ENCODE data around the gene S100A13. TPM values are rescaled to one million over a fixed set of nuclear protein-coding genes. Genes with fewer than 3 reads are reported as not detected.

S100A13 gene
- total RNA-seq, 4 donors from 2014 or later: 219 to 545 (median 343) TPM

DNA sequence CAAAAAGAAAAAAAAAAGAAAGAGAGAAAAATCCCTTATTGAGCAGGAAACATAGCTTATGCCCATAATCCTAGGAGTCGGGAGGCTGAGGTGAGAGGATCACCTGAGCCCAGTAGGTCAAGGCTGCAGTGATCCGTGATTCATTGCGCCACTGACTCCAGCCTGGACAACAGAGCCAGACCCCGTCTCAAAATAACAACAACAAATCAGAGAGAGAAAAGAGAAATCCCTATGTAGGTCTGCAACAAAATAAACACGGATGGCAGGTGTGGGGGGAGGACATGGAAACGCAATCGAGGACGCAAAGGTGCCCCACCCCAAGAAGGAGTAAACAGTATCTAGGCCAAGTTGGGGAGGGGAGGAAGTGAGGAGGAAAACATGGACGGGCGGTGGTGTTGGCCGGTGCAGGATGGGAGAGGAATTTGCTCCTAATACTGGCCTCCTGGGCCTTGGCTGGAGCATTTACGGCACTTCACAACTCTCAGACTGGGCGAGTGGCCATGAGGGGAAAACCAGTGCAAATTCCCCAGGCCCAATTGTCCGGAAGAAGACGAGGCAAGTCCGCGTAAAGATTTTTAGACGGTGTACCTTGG is 6.0 kb upstream of the S100A13 start:
- peaks cover 37 to 52% of the 10 kb centered on the region in 2 donors for H3K4me1 ChIP-seq
- 27 to 36% methylated on average over 18 of the region's 18 CpGs for WGBS, 2 donors
- no peaks in the 10 kb centered on the region for H3K9me3 ChIP-seq
- DNase-seq: no peak
- H3K36me3 ChIP-seq: peaks cover 18 to 23% of the 10 kb centered on the region in 2 donors
- no peak for TF ChIP-seq POLR2A (IDR thresholded peaks at IDR 0.05)
- TF ChIP-seq, protein P1, sequence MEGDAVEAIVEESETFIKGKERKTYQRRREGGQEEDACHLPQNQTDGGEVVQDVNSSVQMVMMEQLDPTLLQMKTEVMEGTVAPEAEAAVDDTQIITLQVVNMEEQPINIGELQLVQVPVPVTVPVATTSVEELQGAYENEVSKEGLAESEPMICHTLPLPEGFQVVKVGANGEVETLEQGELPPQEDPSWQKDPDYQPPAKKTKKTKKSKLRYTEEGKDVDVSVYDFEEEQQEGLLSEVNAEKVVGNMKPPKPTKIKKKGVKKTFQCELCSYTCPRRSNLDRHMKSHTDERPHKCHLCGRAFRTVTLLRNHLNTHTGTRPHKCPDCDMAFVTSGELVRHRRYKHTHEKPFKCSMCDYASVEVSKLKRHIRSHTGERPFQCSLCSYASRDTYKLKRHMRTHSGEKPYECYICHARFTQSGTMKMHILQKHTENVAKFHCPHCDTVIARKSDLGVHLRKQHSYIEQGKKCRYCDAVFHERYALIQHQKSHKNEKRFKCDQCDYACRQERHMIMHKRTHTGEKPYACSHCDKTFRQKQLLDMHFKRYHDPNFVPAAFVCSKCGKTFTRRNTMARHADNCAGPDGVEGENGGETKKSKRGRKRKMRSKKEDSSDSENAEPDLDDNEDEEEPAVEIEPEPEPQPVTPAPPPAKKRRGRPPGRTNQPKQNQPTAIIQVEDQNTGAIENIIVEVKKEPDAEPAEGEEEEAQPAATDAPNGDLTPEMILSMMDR (IDR thresholded peaks at IDR 0.05): peak in 1 of 6 experiments; percentile 5
- H3K4me3 ChIP-seq (replicated peaks in 1 of 3): peak overlapping the region in 1 of 3 donors; percentile 70
- H3K27ac ChIP-seq: peak overlapping the region; percentile 100
- intact Hi-C loops (cut with DNase I): no loop called here
- H3K27me3 ChIP-seq: no peaks in the 10 kb centered on the region

DNA sequence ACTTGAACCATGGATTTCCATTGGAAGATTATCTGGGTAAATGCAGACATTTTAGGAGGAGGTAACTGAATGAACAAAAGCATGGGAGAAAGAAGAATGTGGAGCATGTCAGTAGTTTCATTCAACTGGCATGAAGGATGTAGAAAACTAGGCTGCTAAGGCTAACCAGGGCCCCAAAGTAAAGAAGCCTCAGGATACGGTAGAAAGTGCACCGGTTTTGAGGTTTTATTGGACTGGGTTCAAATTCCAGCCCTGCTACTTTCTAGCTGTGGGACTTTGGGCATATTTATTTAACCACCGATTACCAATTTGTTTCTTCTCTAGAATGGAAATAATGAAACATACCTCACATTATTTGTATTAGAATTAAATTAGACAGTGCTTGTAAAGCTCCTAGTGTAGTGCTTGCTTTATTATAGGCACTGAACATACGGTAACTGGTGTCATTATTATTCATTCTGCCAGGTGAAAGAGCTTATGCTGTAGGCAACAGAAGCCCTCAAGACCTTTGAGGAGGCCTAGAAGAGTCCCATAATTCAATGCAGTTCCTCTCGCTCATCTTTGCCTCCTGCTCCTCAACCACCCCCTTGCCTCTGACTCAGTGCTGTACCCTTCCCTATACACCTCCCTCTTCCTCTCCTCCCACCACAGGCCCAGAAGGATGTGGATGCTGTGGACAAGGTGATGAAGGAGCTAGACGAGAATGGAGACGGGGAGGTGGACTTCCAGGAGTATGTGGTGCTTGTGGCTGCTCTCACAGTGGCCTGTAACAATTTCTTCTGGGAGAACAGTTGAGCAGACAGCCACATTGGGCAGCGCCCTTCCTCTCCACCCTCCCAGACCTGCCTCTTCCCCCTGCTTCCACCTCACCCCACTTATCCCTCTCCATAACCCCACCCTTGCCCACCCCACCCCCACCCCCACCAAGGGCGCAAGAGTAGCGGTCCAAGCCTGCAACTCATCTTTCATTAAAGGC is 4.0 kb upstream of the S100A13 start:
- H3K36me3 ChIP-seq: peaks cover 1 to 4% of the 10 kb centered on the region in 2 donors
- intact Hi-C loops (cut with DNase I): no loop called here
- H3K9me3 ChIP-seq: no peaks in the 10 kb centered on the region
- TF ChIP-seq, protein P1 (IDR thresholded peaks at IDR 0.05): no peak
- no peak for TF ChIP-seq POLR2A (IDR thresholded peaks at IDR 0.05)
- H3K4me3 ChIP-seq (replicated peaks in 1 of 3): no peak overlapping the region
- 81 to 87% methylated on average over 10 of the region's 10 CpGs for WGBS, 2 donors
- H3K27ac ChIP-seq: peak overlapping the region; percentile 96 to 99 (median 96)
- peaks cover 45 to 59% of the 10 kb centered on the region in 2 donors for H3K4me1 ChIP-seq
- no peaks in the 10 kb centered on the region for H3K27me3 ChIP-seq
- no peak for DNase-seq

DNA sequence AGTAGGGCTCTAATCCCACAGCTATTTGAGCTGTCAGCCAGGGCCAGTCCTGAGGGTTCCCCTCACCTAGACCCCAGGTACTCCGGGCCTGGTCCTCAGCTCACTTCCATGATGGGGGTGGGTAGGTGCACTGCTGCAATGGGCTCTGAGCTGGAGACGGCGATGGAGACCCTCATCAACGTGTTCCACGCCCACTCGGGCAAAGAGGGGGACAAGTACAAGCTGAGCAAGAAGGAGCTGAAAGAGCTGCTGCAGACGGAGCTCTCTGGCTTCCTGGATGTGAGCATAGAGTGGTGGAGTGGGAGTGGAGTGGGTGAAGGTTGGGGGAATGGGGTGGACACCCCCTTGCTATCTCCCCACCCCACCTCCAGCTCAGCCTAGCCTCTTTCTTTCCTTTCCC is 3.1 kb upstream of the S100A13 start:
- H3K4me3 ChIP-seq (replicated peaks in 1 of 3): no peak overlapping the region
- TF ChIP-seq POLR2A (IDR thresholded peaks at IDR 0.05): no peak
- TF ChIP-seq, protein P1 (IDR thresholded peaks at IDR 0.05): no peak
- H3K36me3 ChIP-seq: no peaks in the 10 kb centered on the region
- H3K4me1 ChIP-seq: peaks cover 48 to 59% of the 10 kb centered on the region in 2 donors
- 82 to 86% methylated on average over 6 to 7 of the region's 7 CpGs for WGBS, 2 donors
- intact Hi-C loops (cut with DNase I): no loop called here
- H3K27me3 ChIP-seq: no peaks in the 10 kb centered on the region
- DNase-seq: no peak
- no peaks in the 10 kb centered on the region for H3K9me3 ChIP-seq
- peak overlapping the region; percentile 96 to 99 (median 96) for H3K27ac ChIP-seq

DNA sequence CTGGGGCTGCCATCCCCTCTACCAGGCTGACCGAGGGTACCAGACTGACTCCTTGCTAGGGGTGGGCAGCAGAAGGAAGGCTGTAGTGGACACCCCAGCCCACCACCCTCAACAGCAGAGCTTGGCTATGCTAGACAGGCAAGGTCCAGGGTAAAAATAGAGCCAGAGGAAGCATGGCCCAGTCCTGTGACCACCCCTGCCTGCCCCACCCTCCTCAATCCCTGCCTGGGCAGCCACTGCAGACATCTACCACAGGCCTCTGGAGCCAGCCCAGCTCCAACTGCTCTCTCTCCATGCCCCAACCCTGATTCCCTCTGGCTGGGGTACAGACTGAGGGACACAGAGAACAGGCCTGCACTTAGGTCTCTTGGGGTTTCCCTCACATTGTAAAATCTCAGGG is 2.7 kb upstream of the S100A13 start:
- Histone ChIP-seq H3K27me3 (no peaks in the 10 kb centered on the region), H3K4me3 (replicated peaks in 1 of 3) (no peak overlapping the region), H3K36me3 (peaks cover 0 to 1% of the 10 kb centered on the region in 2 donors), H3K27ac (peak overlapping the region; percentile 96 to 99 (median 96)), H3K9me3 (no peaks in the 10 kb centered on the region), H3K4me1 (peaks cover 48 to 59% of the 10 kb centered on the region in 2 donors)
- DNase-seq: peak in 1 of 2 donors; percentile 57
- intact Hi-C loops (cut with DNase I): no loop called here
- TF ChIP-seq POLR2A (IDR thresholded peaks at IDR 0.05): no peak
- TF ChIP-seq, protein P1 (IDR thresholded peaks at IDR 0.05): no peak
- WGBS, 2 donors: 83 to 100% methylated on average over 1 of the region's 1 CpG

DNA sequence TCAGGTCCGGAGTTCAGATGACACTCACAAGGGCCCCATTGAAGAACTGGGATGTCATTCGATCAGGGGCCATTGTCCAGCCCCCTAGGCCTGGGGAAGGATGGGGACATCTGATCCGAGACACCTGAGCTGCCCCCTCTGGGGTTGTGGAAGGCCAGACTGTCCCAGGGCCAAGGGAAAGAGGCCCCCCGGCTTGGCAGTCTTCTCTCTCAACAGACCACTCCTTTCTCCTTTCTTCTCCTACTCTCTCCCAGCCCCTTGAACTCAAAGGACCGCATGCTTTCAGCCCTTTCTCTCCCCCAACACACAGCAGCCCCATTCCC is 2.0 kb upstream of the S100A13 start:
- H3K9me3 ChIP-seq: no peaks in the 10 kb centered on the region
- TF ChIP-seq, protein P1 (IDR thresholded peaks at IDR 0.05): no peak
- no peak for TF ChIP-seq POLR2A (IDR thresholded peaks at IDR 0.05)
- H3K36me3 ChIP-seq: peaks cover 0 to 2% of the 10 kb centered on the region in 2 donors
- H3K27me3 ChIP-seq: no peaks in the 10 kb centered on the region
- 81 to 82% methylated on average over 5 of the region's 5 CpGs for WGBS, 2 donors
- H3K4me3 ChIP-seq (replicated peaks in 1 of 3): no peak overlapping the region
- H3K27ac ChIP-seq: peak overlapping the region; percentile 96 to 99 (median 96)
- peaks cover 53 to 65% of the 10 kb centered on the region in 2 donors for H3K4me1 ChIP-seq
- DNase-seq: no peak
- intact Hi-C loops (cut with DNase I): no loop called here

Data from thyroid gland (tissue), 4 donors.